Measurements from ENCODE around the gene KCNAB1.

GRCh38 chr3:156561533-156561932, 441.2 kb downstream of the KCNAB1 start:
- TF ChIP-seq FOXM1 (IDR thresholded peaks at IDR 0.05; ENCODE audit: borderline replicate concordance) (no peak), BHLHE40 (IDR thresholded peaks at IDR 0.05; ENCODE audit: borderline replicate concordance) (no peak), FOXA1 (IDR thresholded peaks at IDR 0.05) (no peak), ELF4 (IDR thresholded peaks at IDR 0.05) (no peak), ARNT (IDR thresholded peaks at IDR 0.05) (no peak)

Measured in HEK293T (cell line).